ENCODE data around the gene BRWD1.
"Not testable (repeated sequence)": the region's sequence is repeated elsewhere in the genome, so short reads cannot be mapped to it uniquely, and the experiment has no call there.

BRWD1 gene

DNA sequence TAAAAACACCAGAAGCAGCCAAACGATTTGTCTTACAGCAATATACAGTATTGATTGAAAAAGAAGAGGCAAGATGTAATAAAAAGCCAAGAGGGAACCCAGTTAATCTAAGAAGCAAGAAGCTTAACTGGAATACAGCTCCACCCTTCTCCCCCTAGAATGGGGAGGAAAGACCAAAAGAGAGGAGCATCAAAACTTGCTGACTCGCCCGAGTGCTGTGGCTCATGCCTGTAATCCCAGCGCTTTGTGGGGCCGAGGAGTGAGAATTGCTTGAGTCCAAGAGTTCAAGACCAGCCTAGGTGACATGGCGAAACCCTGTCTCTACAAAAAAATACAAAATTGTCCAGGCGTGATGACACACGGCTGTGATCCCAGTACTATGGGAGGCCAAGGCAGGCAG is 32.2 kb downstream of the BRWD1 start:
- no peak for DNase-seq

DNA sequence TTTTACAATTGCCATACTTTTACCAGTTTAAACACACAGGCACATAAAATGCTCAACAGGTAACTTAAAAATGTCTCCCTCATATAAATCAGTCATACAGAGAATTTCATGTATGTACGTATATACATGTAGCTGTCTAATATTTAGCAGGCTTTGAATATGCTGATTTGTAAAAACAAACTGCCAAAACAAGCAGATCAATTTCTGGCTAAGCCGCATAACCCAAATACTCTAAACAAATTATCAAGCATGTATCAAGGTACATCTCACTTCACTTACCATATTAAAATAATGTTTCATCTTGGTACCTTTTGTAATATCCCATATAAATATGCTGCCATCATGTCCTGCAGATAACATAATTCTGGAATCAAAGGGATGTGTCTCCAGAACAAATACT is 43.8 kb downstream of the BRWD1 start:
- no peak for DNase-seq

DNA sequence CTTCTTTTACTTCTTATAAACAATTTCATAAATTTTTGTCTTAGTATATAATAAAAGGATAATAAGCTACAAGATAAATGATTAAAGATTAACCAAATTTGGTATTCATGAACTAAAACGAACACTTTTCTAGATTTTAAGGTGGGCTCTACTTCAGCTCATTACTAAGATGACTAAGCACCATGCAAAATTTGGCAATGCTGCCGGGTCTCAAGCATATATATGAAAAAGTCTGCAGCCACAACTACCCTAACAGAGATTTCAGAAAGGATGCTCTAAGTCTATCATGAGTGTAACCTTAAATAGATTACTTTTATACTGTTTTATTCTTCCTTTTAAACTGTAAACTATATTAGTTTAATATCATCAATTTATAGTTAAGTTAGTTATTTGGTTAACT is 47.8 kb downstream of the BRWD1 start:
- no peak for DNase-seq

DNA sequence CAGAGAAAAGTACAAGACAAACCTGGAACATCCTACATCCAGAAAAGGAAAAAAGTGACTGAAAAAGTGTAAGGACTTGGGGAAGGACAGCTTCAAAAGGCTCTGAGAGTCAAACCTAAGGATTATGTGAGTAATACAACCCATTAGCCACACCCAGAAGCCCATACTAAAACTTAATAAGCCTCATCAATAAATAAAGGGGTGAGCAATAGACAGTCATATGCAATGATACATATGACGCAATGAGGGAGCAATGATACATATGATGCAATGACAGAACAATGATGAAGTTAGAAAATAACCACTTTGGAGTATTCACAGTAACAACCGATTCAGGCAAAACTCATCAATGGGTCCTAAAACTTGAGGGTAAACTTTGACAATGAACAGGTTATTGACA is 50.1 kb downstream of the BRWD1 start:
- DNase-seq, result no peak

DNA sequence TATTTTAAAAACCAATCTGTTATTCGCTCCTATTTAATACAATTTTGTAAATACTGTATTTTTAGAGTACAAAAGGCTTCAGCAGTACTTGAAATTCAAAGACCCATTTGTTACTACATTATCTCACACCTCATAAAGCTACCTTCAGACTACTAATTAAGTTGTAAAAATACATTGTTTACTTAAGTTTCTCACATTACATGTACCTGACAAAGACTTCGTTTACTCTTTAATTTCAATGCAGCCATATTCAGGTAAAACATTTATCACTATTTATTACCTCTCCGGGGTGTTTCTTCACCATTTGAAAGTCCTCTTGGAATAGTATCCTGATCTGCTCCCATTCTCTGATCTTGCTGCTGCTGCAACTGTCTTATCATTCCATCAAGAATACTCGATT is 55.2 kb downstream of the BRWD1 start:
- no peak for DNase-seq

DNA sequence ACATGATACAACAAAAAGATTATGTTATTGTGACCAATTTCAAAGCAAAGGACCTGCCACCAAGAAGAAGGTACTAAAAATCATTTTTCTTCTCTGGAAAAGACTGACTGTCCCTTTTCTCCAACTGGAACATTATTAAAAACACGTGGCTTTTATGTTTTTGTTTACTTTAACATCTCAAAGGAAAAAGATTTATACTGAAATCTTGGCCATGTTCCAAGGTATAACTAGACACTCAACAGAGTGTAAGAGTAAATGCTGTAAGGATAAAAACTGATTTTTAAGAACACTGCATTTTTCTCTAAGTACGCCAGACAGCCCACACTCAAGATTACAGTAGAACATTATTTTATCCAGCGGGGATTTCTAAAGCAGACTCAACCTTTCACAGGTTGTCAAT is 62.1 kb downstream of the BRWD1 start:
- no peak for DNase-seq

DNA sequence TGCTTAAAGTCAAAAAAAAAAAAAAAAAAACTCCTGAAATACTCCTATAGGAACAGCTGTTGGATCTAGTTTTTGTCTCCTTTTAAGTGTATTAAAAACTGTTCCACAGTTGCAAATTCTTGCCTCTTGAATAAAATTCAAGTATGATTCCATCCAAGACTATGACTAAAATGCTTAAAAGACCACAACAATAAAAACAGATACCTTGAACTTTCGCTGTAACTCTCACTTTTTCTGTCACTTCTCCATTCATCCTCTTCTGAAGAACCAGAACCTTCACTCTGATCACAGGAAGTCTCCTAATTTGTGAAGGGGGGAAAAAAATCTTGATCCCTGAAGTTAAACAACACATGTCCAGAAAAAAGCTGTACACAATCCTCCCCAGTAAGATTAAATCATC is 75.2 kb downstream of the BRWD1 start:
- no peak for DNase-seq

DNA sequence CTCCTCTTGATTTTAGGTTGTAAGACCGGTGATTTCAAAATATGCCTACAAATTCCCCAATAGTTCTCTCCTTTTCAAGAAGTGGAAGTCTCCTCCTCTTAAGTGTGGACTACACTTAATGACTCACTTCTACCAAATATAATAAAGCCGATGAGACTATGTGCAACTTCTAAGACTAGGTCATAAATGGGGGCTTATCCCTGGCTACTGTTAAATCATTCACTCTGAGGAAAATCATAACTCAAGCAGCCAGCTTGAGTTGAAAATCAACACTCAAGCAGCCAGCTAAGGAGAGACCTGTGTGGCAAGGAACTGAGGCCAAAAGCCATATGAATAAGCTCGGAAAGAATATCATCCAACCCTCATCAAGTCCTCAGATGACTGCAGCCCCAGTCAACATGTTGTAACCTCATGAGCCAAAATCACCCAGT is 80.6 kb downstream of the BRWD1 start:
- DNase-seq, result no peak

DNA sequence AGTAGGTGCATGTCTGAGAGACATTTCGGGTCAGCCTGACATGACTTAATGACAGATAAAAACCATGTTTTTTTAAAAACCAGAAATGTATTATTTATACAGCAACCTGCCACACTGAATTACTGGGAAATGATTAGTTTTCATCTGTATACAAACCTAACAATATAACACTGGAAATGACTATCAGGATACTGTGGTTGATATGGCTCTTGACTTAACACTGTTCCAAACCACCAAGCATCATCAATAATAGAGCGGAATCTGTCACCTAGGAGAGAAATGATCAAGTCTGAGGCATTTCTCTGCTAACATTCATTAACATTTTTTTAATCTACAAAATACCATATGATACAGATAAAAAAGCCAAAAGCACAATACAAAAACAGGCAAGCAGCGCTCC is 88.5 kb downstream of the BRWD1 start:
- DNase-seq, result no peak

DNA sequence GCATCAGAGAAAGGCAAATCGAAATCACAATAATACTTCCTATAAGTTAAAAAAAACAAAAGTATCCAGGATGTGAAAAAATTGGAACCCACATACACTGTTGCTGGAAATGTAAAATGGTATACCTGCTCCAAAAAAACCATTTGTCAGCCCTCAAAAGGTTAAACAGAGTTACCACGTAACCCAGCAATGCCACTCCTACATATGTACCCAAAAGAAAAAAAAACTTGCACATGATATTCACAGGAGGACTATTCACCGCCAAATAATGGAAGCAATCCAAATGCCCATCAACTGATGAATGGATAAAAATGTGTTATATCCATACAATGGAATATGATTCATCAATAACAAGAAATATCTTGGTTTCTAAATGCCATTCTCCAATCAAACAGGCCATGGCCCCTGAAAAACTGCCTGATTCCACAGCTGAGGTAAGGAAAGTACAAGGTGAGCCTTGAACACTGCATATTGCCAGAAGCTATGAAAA is 91.4 kb downstream of the BRWD1 start:
- DNase-seq, result no peak

DNA sequence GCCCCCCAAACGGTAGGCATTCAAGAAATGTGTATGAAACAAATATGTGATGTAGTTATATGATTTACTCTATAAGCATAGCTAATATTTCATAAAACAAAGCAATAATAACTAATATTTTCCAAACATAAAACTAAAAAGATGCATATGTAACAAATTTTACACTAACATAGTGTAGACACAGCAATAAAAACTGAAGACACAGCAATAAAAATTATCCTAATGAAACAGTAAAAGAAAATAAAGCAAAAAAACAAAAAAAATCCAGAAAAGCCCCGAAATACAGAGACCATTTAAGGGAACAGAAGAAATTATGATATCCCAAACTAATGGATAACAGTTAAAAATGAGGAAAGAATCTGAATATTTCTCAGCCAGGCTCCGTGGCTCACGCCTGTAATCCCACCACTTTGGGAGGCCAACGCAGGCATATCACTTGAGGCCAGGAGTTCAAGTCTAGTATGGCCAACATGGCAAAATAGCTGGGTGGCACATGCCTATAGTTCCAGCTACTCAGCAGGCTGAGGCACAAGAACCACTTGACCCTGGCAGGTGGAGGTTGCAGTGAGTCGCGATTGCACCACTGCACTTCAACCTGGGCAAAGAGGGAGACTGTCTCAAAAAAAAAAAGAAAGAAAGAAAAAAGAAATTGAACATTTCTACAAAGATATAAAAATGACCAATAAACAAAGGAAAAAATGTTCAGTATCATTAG is 92.0 kb downstream of the BRWD1 start:
- DNase-seq, result no peak

DNA sequence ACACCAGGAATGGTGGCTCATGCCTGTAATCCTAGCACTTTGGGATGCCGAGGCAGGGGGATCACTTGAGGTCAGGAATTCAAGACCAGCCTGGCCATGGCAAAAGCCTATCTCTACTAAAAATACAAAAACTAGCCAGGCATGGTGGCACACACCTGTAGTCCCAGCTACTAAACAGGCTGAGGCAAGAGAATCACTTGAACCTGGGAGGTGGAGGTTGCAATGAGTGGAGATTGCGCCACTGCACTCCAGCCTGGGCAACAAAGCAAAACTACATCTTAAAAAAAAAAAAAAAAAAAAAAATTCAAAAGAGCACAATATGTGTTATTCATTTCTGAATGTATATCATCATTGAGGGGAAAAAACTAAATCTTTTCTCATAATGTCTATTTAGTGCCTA is 92.6 kb downstream of the BRWD1 start:
- DNase-seq, result not testable (repeated sequence)

DNA sequence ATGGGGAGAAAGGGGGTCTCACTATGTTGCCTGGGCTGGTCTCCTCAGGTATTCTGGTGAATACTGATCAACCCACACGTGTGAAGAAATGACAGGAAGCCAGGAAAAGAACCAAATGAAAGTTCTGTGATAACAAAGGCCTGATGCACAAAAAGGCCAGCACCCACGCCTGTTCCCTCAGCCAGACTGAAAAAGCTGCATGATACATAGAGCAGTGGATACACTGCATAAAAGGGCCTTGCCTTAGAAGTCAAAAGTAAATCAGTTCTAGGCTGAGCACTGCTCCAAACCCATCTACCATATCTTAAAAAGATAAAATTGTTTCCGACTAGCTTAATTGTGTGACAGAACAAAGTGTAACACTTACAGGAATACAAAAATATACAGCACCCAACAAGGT is 93.3 kb downstream of the BRWD1 start:
- no peak for DNase-seq

DNA sequence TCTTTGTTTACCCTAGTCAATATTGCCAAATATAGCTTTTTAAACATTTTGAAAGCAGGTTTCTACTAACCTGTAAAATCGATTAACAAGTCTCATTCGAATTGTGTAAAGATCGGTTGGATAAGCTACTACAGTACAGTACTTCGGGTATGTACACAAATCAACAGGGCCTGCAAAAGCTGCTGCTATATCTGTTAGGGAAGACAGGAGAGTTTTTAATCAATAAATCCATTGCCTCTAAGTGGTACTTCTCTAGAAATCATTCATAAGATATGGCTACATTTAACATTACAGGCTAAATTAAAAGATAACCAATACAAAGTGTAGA is 95.4 kb downstream of the BRWD1 start:
- DNase-seq, result no peak

DNA sequence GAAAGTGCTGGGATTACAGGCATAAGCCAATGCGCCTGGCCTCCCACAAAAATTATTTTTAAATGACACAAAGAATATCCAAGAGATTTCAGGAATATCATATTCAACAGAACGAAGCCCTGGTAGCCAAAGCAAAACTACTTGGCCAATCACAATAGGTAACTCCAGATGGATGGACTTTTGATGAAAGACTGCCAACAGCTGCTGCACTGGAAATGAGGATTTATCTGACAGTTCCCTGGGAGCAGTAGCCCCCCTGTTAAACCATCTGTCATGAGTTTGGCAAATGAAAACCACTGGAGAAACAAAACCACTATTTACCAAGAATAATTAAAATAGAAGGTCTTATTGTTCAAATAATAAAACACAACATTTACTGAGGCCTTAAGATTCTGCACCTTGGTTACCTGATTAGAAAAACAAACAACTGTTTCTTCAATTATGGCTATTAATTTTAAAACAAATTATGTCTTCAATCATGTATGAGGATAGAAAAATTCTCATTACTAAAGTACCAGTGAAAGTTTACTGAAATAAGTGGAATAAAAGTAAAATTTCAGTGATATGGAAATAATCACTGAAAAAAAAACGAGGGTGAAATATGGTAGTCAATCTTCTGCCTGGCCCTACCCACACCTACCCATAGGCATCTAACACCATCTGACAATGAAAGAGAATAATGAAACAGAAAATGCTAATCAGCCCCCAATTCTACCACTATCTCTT is 95.9 kb downstream of the BRWD1 start:
- no peak for DNase-seq

DNA sequence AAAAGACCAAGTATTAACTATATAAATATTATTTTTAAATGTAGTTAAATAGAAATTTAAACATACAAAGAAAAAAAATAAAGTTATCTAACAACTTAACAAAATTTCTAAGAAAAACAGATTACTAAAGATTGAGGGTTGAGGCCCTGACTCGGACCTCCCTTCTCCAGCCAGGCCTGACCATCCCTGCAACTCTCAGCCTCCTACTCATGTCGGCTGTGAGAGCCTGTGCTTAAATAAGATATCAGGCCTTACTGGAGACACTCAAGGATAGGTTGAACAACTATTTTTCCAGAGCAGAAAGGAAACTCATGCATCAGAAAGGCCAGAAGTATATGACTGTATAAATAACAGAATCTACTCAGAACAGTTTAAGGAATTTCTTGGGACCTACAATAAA is 97.1 kb downstream of the BRWD1 start:
- no peak for DNase-seq

DNA sequence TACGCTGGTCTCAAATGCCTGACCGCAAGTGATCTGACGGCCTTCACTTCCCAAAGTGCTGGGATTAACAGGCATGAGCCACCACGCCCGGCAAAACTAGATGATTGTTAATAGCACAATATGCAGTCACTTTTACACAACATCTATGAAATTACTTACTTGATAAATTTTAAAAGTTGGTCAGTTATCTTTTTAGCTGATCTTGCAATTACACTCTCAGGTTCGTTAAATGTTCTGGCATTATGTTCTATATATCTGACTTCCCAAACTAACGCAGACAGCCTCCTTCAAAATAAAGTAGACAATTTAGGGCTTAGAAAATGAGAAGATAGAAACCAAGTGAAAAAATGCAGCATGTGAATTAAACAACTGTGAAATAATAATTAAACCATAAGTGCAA is 98.4 kb downstream of the BRWD1 start:
- no peak for DNase-seq

DNA sequence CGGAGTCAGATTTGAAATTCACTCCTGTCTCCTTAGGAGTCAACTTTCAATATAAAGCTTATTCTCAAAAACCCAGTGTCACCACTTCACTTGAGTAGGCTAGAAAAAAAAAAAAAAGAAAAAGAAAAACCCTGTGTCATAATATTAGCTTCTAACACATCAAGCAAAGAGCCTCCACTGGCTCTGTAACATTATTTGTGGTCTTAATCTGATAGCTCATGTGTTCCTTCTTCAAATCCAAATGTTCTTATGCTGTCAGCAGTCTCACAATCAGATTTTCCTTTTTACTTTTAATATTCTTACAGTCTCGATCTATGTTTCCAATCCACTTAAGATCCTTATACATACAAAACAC is 104.1 kb downstream of the BRWD1 start:
- DNase-seq, result no peak

DNA sequence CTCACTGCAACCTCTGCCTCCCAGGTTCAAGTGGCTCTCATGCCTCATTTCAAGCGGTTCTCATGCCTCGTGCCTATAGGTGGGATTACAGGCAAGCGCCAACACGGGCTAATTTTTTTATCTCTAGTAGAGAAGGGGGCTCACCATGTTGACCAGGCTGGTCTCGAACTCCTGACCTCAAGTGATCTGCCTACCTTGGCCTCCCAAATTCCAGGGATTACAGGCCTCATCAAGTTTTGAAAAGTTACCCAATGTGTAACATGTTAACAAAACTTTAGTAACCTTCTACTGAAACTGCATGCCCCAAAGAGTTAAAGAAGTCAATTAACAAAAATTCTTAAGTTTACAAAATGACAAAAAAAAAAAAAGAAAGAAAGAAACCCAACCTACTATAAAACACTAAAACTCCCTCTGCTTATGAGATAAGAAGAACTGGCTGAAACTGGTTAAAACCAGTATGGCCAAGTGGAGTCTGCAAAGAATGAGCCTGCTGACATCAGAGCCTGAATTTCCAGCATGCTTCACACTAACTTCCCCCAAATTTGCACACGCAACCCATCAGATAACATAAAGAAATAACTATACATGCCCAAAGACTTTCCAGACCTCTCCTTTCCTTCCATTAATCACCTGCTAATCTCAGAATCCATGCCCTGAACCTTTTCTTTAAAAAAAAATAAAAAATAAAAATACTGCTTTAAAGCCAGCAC is 104.7 kb downstream of the BRWD1 start:
- no peak for DNase-seq

DNA sequence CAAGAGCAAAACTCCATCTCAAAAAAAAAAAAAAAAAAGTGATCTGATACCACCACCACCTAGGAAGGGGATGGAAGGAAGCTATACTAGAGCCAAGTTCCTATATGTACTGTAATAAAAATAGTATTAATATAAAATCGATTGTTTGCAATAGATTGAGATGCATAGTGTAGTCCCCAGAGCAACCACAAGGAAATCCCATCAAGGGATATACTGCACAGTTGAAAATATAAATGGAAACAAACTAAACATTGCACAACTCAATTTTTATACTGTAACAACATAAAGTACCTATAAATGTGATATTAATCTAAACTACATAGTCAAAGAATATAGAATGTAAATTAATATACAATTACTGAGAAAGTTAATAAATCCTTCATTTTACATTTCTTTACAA is 109.3 kb downstream of the BRWD1 start:
- no peak for DNase-seq

DNA sequence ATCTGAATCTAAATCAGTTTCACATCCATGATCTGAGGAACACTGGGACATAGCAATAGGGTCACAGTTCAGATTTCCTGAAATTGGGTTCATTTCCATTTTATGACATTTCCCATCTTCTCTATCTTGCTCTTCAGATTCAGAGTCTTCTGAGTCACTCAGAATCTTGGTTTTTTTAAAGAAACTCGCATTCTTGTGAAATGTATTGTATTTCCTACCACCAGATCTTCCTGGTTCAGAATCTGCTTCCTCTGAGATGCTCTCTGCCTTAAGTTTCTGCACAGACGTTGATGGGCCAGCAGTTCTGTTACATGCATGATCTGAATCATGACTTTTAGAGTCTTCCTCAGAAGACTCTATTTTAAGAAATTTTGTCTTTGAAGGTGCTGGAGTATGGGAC is 114.6 kb downstream of the BRWD1 start:
- no peak for DNase-seq

DNA sequence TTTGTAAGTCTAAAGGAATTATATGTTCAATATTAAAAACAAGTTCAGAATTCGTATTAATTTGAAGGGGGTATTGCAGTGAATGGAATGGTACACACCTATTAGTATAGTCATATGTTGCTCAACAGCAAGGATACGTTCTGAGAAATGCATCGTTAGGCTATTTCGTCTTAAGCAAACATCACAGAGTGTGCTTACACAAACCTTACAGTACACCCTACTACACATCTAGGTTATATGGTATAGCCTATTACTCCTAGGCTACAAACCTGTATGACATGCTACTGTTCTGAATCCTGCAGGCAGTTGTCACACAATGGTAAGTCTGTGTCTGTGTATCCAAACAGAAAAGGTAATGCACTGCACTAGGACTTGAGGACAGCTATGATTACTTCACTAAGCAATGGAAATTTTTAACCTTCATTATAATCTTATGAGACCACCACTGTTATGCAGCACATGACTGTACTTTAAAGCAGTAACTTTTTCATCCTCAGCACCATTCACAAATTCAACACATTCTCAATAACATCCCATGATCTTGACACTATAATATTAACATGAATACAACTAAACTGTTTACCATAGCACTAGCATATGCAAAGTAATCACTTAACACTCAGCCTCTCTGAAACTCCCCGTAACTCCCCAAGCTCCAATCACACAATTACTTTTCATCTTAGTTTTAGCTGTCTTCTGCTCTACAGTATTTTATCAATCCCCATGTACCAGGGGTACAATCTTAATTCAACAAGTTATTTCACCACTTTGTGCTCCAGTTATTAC is 115.8 kb downstream of the BRWD1 start:
- no peak for DNase-seq

DNA sequence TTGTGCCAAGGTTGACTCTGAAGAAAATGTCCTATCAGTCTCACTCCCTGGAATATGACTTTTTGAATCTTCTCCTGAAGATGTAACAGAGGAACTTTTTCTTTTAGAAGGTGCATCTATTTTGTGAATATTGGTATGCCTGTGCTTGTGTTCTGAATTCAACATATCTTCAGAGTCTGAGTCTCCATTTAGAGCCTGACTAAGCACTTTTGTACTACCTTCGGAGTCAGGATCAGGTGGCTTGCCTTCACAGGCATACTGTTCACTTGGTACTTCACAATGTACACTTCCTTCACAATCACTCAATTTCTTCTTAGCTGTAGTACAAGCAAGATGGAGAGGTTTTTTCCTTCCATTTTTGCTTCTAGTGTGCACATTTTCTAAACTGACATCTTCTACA is 116.6 kb downstream of the BRWD1 start:
- no peak for DNase-seq

DNA sequence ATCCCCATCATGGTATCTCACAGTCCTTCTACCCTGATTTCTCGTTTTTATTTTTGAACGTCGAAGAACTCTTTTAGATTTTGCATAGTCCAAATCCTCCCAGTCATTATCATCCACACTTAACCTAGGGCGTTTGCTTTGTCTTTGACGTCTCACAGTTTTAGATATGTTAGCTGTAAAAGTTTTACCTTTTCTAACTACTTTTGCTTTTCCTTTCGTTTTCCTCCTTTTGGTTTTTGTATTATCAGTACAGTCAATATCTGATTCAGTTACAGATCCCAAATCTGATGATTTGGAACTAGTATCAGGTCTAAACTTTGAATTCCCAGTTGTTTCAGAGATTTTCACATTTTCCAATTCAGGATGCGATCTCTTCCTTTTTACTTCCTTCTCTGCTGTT is 117.1 kb downstream of the BRWD1 start:
- DNase-seq, result no peak

Data from bone marrow (tissue), 2 donors.